K562 (cell line): ENCODE measurements around the gene DENND6B. TPM values are rescaled to one million over a fixed set of nuclear protein-coding genes. Genes with fewer than 3 reads are reported as not detected.
A peak's percentile ranks its signal among the peaks of the same experiment; 100 is the strongest.

Experiments
- ATAC-seq: fragments of 200-7000 bp; cut with Tn5 transposase; 3 replicates; pipeline ENCODE4 v1.9.1; 2020; ENCODE audit warnings: moderate library complexity
- BruUV-seq: library from RNA; stranded (reverse); fragments of 400-500 nt; replicated peaks from 2 replicates; lab custom pipeline; 2021; lab: Mats Ljungman, UMichigan
- CTCF ChIA-PET: fragments of 300-600 bp; formaldehyde crosslinking; extraction: SDS; loops from one replicate; lab custom pipeline; 2021; ENCODE audit warnings: low intra/inter-chr PET ratio; lab: Yijun Ruan, JAX
- POLR2A ChIA-PET: fragments of 300-600, 350-650 bp; sonication (Branson Sonifier 250); formaldehyde crosslinking; extraction: SDS; loops from one replicate; lab custom pipeline; 2021; ENCODE audit warnings: antibody characterized with exemption, inconsistent platforms; lab: Yijun Ruan, JAX
- DNase-seq, 4 experiments: peaks; one replicate each; pipeline versions ENCODE4 v3.0.0 to v3.0.0-alpha.2; 2011 to 2018; ENCODE audit warnings: low spot score in 3 of 4, mixed read lengths in 3 of 4; ENCODE audit errors: extremely low read depth in 1 of 4
- FAIRE-seq: peaks from 2 replicates; lab custom pipeline; 2011; peaks lifted over from hg19 to GRCh38; lab: Jason Lieb, UNC
- H2AFZ ChIP-seq: 2 replicates; pipeline ENCODE4 v1.6.0; 2011; ENCODE audit warnings: low read depth, low read length, control low read depth, inconsistent platforms
- H3K27ac ChIP-seq: fragments of 200-600 bp; 3 replicates; pipeline ENCODE4 v1.8.0; 2011; ENCODE audit warnings: low read depth, mild to moderate bottlenecking, control low read depth, inconsistent platforms, low read length, moderate library complexity, mixed read lengths; ENCODE audit errors: extremely low read depth
- H3K27me3 ChIP-seq, 2 experiments: fragments of 300-600 bp in 1 of 2; 2 replicates in 1 of 2; 3 replicates in 1 of 2; pipeline versions ENCODE4 v1.6.0 to v1.8.0; 2011; ENCODE audit warnings: inconsistent platforms in 2 of 2, low read length in 2 of 2, mild to moderate bottlenecking in 1 of 2, mixed read lengths in 1 of 2, moderate library complexity in 1 of 2; ENCODE audit not compliant: control insufficient read depth in 2 of 2, insufficient read depth in 2 of 2
- H3K36me3 ChIP-seq: fragments of 300-600 bp; 3 replicates; pipeline ENCODE4 v1.8.0; 2011; ENCODE audit warnings: mild to moderate bottlenecking, low read length, inconsistent platforms; ENCODE audit not compliant: control insufficient read depth, insufficient read depth
- H3K4me1 ChIP-seq, 2 experiments: fragments of 200-600 bp in 1 of 2; replicated peaks in 1 of 2; 2 replicates in 1 of 2; 3 replicates in 1 of 2; pipeline versions ENCODE4 v1.5.1 to v1.8.0; 2011; ENCODE audit warnings: inconsistent platforms in 2 of 2, low read length in 2 of 2, mild to moderate bottlenecking in 1 of 2, mixed read lengths in 1 of 2, moderate library complexity in 1 of 2; ENCODE audit not compliant: control insufficient read depth in 2 of 2, insufficient read depth in 2 of 2
- H3K4me2 ChIP-seq: 2 replicates; pipeline ENCODE4 v1.6.1; 2011; ENCODE audit warnings: low read length, control low read depth, inconsistent platforms, mixed read lengths; ENCODE audit not compliant: insufficient read depth
- H3K4me3 ChIP-seq: fragments of 200-600 bp; sonication (generic), shearing (Covaris generic); 2 replicates; pipeline ENCODE4 v1.5.1; 2016; ENCODE audit warnings: control low read depth, inconsistent platforms
- H3K79me2 ChIP-seq: fragments of 200-600 bp; 3 replicates; pipeline ENCODE4 v1.8.0; 2011; ENCODE audit warnings: low read length, inconsistent platforms; ENCODE audit not compliant: control insufficient read depth, insufficient read depth
- H3K9ac ChIP-seq, 2 experiments: 2 replicates each; pipeline versions ENCODE4 v1.6.0 to v1.6.1; 2011; ENCODE audit warnings: low read depth in 2 of 2, low read length in 2 of 2, control low read depth in 1 of 2, inconsistent platforms in 1 of 2, mild to moderate bottlenecking in 1 of 2, mixed read lengths in 1 of 2; ENCODE audit not compliant: insufficient read depth in 1 of 2
- H3K9me1 ChIP-seq: one replicate; pipeline ENCODE4 v1.6.0; 2011; ENCODE audit warnings: inconsistent platforms, mild to moderate bottlenecking, low read length, moderate library complexity; ENCODE audit not compliant: control insufficient read depth, insufficient read depth
- H3K9me3 ChIP-seq: replicated peaks from 2 replicates; pipeline ENCODE4 v1.5.1; 2011; ENCODE audit warnings: low read depth, low read length, inconsistent platforms; ENCODE audit not compliant: control insufficient read depth, insufficient read depth
- H4K20me1 ChIP-seq: replicated peaks from 2 replicates; pipeline ENCODE4 v1.6.1; 2011; ENCODE audit warnings: low read length, inconsistent platforms, mixed read lengths; ENCODE audit not compliant: control insufficient read depth, insufficient read depth
- CXXC5 ChIP-seq: fragments of 250-450 bp; sonication (Bioruptor Pico); IDR thresholded peaks from 2 replicates; pipeline ENCODE4 v1.8.0; 2022; ENCODE audit warnings: inconsistent platforms, mild to moderate bottlenecking, moderate library complexity
- HMBOX1 ChIP-seq: sonication (generic); IDR thresholded peaks from 2 replicates; pipeline ENCODE4 v1.6.1; 2016
- POLR2G ChIP-seq: fragments of 200-400 bp; formaldehyde crosslinking; IDR thresholded peaks from 2 replicates; pipeline ENCODE4 v1.6.1; 2017; ENCODE audit warnings: low read depth, mild to moderate bottlenecking, antibody characterized with exemption, low read length, moderate library complexity
- WGBS: fragments of 100-300 bp; shearing (Covaris generic); methylation state at CpG from one replicate; pipeline ENCODE4 v1.1.6; 2016; ENCODE audit warnings: low coverage, mixed read lengths; ENCODE audit not compliant: insufficient coverage; ENCODE audit errors: missing lambda C conversion rate; 5-methylcytosine and 5-hydroxymethylcytosine counted together
- in situ Hi-C: fragments of 300-500 bp; cut with MboI; formaldehyde crosslinking; loops from 4 replicates; pipeline ENCODE4 v1.15.0; 2018; ENCODE audit warnings: inconsistent platforms, mixed read lengths
- intact Hi-C: fragments of 100-400 bp; cut with micrococcal nuclease; formaldehyde crosslinking; loops from 2 replicates; pipeline ENCODE4 v1.14.2; 2022
- polyA plus RNA-seq, 8 experiments: library from polyadenylated mRNA; depleted of rRNA in 4 of 8; stranded (reverse) in 5 of 8; unstranded in 3 of 8; fragments of >200 nt; fragmentation: Nextera tagmentation in 2 of 8; fragmentation: Illumina TruSeq in 1 of 8; extraction: Ambion mirVana in 2 of 8; extraction: Trizol in 1 of 8; gene quantifications; 2 replicates each; pipeline versions ENCODE4 v1.2.1 to v1.2.3, GENCODE V29; 2011 to 2014; ENCODE audit warnings: inconsistent platforms in 1 of 8, missing spikeins in 1 of 8
- total RNA-seq, 7 experiments: library from RNA; depleted of rRNA in 6 of 7; stranded (reverse); fragments of >200 nt in 6 of 7; fragmentation: Illumina TruSeq in 2 of 7; extraction: Trizol in 2 of 7; gene quantifications; 2 replicates each; pipeline versions ENCODE4 v1.2.1 to v1.2.3, GENCODE V29; 2011 to 2021; ENCODE audit warnings: low replicate concordance in 1 of 7

The DENND6B gene
- total and polyA plus RNA-seq, 9 of the 15 experiments (the other 6 are each of a cell fraction or from before 2014, with no cell fraction given), result 0.07 to 3.7 (median 1.5) TPM

- H3K9me1 ChIP-seq, result no peaks in the 10 kb centered on the region
- H3K9ac ChIP-seq, result no peak overlapping the region
- no peak for ATAC-seq
- H3K36me3 ChIP-seq, result peaks cover 28% of the 10 kb centered on the region; the same call in 1 of the 3 replicates
- no peak for FAIRE-seq
- H3K4me3 ChIP-seq, result no peak overlapping the region
- in situ Hi-C loops (no loop called here), intact Hi-C loops (no loop called here)
- POLR2A ChIA-PET, result interaction anchor here (1.0 kb wide), 1 partner anchor 13 kb away, joined by 3 read pairs; no protein-coding TSS in a partner anchor
- H3K27ac ChIP-seq, result no peak overlapping the region
- no peak overlapping the region for H2AFZ ChIP-seq
- CTCF ChIA-PET, result no interaction called here
- 97% methylated on average over 6 of the region's 31 CpGs for WGBS
- no peaks in the 10 kb centered on the region for H3K27me3 ChIP-seq
- H3K4me2 ChIP-seq, result no peak overlapping the region
- TF ChIP-seq POLR2G (0 out of 2 replicates have a peak, but pooled peaks have one; percentile 43), CXXC5 (CRISPR knock-in tag) (no peak)
- TF ChIP-seq, all 486 proteins: peak for 1
- H3K79me2 ChIP-seq, result no peaks in the 10 kb centered on the region; the same call in 2 of the 3 replicates
- BruUV-seq, result no TSS peak
- H4K20me1 ChIP-seq, result no peaks in the 10 kb centered on the region
- DNase-seq, result no peak
- H3K9me3 ChIP-seq, result no peaks in the 10 kb centered on the region
- peaks cover 0 to 24% of the 10 kb centered on the region in 2 experiments; a peak in 1 of 5 replicates for H3K4me1 ChIP-seq
Observed at GRCh38 chr22:50287731-50288130, 39.1 kb downstream of the DENND6B start.

GRCh38 chr22:50286701-50287318 is 40.0 kb downstream of the DENND6B start:
- no TSS peak for BruUV-seq

More at GRCh38 chr22:50286701-50287318, 40.0 kb downstream of the DENND6B start:
- CTCF ChIA-PET, result no interaction called here
- WGBS, result 95% methylated on average over 12 of the region's 40 CpGs
- no peak overlapping the region for H3K27ac ChIP-seq
- DNase-seq (no peak), FAIRE-seq (no peak), ATAC-seq (no peak)
- H3K4me3 ChIP-seq, result no peak overlapping the region
- in situ Hi-C loops (no loop called here), intact Hi-C loops (no loop called here)
- H3K36me3 ChIP-seq, result peaks cover 33% of the 10 kb centered on the region; the same call in 1 of the 3 replicates
- H3K79me2 ChIP-seq, result no peaks in the 10 kb centered on the region
- peaks cover 0 to 24% of the 10 kb centered on the region in 2 experiments; a peak in 1 of 5 replicates for H3K4me1 ChIP-seq
- H2AFZ ChIP-seq, result no peak overlapping the region
- POLR2A ChIA-PET, result no interaction called here
- H4K20me1 ChIP-seq, result no peaks in the 10 kb centered on the region
- TF ChIP-seq HMBOX1 (no peak), POLR2G (peak; percentile 38; the same call in 1 of the 2 replicates)
- no peaks in the 10 kb centered on the region for H3K9me3 ChIP-seq
- H3K27me3 ChIP-seq, result no peaks in the 10 kb centered on the region
- H3K9me1 ChIP-seq, result no peaks in the 10 kb centered on the region
- H3K9ac ChIP-seq, result no peak overlapping the region
- no peak overlapping the region for H3K4me2 ChIP-seq
